Activated CD4-positive, alpha-beta T cell treated with anti-CD3 and anti-CD28 coated beads, Interleukin-2, amount 50 U/mL, for 48 hours (primary cell): Measurements from ENCODE around the gene RNF150.

Experiments
- DNase-seq, 2 experiments: peaks; one replicate each; pipeline ENCODE4 v3.0.0-alpha.2; 2020

RNF150 gene

DNA sequence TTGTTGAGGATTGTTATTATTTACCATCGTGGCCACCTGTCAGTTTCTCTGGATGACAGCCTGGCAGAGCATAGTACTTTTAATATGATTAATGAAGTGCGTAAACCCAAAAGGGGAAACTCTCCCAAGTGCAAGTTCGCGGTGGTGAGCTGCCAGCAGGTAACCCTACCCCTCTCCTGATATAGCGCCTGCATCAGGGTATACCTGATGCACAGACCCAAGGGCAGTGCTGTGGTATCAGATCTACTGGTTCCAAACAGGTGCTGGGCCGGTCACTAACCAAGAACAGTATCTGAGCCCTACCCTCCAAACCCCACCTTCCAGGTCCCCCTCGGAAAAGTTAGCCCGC is 1.6 kb downstream of the RNF150 start:
- DNase-seq, result no peak

DNA sequence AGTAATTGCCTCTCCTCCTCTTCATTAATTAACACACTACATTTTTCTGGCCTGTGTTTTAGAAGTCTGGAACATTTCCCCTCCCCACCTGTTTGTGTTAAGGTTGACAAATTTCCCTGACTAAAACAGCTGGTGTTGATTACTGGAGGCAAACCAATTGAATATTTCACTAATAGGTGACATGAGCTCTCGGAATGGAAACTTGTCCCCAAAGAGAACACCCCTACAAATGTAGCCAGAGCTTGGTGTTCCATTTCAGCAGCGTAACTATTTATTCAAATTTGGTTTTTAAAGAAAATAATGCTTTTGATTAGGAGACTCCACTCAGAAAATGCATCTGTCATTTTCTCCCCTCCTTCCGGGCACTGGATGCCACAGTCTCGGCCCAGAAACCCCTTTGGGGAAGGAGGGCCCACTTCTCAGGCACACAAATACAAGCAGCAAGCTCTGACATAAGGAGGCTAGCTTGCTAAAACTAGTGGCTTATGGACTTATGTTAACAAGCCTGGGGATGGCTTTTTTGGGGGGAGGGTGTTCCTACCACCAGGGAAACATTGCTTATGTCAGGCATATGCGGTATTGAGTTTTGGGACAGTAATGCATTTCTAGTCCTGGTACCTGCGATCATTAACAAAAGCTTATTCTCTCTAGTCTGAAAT is 2.2 kb downstream of the RNF150 start:
- DNase-seq, result no peak

DNA sequence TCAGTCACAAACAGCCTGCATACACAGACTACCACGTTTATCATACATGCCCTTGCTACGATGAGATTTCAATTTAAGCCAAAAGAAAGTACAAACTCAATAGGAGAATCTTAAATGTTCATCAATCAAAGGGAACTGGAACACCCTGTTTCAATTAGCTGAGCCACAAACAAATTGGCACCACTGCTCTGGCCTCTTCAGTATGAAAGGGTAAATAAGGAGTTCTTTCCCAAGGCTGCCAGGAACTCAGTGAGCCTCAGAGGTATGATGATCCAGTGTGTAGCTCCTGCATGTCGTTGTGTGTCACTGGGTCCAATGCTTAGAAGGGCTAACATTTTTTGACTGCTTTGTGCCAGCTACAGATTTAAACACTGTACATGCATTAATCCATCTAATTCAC is 5.4 kb downstream of the RNF150 start:
- no peak for DNase-seq

DNA sequence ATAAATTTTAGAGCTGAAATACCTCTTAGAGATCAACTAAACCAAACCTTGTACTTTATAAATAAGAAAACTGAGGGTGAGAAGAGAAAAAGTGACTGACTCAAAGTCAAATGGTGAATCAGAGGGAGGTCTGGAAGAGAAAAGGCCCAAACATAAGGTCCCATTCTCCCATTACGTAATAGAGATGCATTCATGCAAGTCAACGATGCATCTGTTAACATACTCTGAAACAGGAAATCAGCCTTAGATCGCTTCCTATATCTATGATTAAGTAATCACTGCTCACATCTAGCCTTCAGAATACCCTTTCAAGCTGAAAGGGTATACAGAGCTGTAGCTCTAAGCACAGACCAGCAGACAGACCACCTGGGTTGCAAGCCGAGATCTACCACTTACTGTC is 6.5 kb downstream of the RNF150 start:
- no peak for DNase-seq

DNA sequence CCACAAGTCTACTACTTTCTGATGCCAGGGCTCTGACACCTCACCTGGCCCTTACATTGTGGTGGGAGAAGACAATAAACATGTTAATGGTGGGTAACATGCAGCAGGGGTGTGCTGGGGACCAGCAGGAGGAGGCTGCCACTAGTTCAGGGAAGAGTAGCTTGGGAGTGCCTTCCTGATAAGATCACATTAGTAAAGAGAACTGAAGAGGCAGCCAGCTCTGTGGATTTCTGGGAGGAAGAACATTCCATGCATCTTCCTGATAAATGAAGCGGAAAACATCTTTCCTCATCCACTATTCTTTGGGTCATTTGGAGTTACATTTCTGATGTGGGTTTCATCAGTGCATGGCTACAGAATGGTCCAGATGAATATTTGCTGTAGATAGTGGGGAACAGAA is 9.0 kb downstream of the RNF150 start:
- no peak for DNase-seq

DNA sequence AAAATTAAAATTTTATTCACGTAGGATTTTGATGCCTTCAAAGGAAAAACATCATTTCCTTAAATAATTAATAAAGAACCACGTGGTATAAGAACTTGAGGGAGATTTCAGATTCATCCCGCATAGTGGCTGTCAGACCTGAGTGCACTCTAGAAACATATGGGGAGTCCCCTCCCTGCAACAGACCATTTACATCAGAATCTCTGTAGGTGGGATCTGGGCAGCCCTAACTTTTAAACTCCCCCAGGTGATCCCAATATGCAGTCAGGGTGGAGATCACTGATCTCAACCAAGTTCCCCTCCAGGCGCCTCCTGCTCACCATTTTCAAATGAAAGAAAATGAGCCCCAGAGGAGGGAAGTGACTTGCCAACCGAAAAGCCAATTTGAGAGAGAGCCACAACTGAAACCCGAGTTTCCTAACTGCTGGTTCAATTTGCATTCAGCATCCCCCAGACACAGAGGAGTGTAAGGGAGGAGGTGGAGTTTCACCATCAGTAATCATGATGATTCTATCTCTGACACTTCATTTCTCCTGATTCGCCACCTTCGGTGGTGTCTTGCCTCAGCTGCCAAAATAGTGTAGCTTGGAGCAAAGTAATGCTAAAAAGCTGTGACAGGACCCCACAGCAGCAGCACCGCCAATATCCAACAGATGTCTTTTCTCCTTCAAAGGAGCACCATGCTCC is 11.4 kb downstream of the RNF150 start:
- DNase-seq, result no peak

DNA sequence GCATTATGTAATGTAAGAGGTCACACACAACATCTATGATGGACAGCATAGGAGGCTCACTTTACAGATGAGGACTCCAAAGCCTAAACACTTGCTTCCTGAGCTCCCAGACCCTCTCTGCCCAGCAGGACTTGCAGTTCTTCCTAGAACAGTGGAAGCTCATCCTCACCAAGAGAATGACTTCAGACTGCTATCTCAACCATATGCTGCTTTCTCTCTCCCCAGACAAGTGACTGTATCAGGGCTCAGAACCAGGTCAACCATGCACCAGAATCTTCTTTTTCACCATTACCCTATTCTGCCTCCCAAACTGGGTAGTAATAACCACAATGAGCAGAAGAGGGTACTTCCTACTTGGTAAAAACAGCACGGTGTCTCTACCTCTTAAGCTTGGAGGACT is 12.2 kb downstream of the RNF150 start:
- no peak for DNase-seq

DNA sequence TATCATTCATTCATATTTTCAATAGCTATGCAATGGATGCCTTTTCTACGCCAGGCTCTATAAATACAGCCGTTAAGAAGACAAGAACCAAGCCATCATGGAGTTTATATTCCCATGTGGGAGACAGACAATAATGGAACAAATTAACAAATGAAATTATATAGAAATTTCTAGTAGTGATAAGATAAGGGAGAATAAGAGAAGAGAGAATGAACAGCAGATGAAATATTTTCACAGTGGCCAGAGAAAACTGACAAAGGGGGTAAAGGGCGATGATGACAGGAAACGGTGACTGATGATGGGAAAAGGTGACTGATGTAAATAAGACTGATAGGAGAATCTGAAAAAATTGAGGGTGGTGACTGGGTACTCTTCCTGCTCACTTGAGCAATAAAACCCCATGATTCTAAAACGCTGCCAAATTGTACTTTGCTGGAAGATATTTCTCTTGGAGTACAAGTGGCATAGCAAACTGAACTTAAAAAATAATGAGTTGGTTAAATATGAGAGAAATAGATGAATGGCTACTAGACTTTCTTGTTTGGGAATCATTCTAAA is 13.2 kb downstream of the RNF150 start:
- DNase-seq, result no peak

DNA sequence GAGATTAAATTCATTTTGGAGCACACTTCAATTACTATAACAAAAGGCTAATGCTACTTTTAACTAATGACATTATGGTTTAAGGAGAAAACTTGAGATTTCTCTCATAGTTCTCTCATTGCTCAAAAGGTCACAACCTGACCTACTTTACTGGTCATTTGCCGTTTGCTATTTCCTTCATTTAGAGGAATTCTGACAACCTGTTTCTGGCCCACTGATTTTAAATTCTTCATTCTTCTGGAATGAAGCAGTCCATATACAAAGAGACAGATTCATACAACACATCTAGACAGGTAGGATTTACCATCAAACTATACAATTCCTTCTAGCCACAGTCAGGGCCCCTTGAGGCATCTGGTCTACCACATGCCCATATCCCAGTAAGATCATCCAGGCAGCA is 14.2 kb downstream of the RNF150 start:
- DNase-seq, result no peak

DNA sequence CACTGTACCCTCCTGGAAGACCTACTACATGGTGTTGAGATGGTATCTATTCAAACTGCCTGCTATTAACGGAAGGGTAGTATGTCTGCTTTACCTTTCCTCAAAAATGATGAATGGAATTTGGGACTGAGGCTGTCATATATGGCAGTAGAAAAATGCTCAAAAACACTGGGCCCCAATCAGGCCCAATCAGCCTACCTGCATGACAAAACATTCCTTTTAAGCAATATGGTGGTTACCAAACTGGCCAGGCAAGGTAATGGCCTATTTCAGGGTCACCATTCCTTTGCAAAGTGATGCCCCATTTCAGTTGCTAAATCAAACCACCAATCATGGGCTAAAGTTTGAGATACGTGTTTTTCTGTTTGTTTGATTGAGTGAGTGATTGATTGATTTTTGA is 14.9 kb downstream of the RNF150 start:
- DNase-seq, result no peak

DNA sequence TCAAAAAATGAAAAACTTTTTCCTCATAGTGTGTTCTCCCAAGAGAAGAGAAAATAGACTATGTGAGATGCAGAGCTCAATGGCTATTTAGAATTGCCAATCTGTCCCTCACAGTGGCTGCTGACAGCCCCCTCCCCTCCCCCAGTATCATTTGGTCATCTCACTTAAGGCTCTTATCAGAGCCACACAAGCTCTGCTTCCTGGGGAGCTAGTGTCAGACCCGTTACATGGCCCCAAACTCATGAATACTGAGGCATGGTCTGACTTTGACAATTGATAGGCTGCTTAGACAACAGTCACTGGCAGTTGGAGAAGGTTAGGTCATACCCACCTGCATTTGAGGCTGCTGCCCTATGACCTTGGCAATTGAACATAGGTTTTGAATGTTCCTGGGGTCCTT is 15.3 kb downstream of the RNF150 start:
- DNase-seq, result no peak

DNA sequence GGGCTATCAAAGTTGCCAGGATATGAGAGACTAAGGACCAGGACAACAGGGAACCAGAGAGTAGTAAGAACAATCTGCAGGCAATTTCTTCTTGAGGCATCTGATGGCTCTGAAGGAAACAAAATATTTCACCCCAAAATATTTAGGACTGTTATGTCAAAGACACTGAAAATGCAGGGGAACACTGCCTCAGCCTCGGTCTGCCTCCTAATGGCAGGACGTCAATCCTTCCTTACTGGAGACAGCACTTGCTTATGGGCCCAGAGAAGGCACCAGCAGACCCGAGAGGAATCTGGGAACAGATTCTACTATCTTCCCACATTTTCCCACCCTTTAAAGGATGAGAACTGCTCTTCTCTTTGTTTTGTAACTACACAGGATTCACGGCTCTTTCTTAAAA is 23.3 kb downstream of the RNF150 start:
- DNase-seq, result no peak

DNA sequence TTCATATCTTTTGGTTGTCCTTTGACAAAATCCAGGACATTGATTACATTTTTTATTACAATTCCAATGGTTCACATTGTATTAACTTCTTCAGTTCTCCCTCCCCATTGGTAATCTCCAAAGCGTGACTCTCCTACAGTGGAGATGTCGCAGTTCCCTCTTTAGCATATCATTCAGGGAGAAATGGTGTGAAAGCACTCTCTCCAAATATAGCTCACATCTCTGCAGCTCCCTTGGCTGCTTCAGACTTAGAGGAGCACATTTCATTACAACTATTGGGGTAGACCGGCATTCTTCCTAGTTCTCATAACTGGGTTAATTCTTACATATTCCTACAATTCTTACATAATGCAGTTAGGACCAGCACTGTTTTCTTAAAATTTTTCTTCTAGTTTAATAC is 25.3 kb downstream of the RNF150 start:
- DNase-seq, result no peak

DNA sequence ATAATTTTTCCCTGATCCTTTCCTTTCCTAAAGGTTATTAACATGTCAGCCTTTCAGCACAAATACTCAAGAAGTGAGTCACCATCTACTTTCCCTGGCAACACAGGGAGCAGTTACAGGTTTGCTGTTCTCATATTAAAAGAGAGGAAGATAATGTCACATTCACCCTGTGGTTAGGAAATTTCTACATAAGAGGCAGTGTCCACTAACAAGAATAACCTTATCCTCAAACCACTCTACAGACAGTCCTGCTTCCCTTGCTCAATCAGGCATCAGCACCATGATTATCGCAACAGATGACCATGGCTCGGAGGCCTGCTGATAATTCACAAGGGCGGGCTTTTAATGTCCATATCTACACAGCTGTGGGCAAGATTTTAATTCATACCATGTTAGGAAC is 30.9 kb downstream of the RNF150 start:
- no peak for DNase-seq

DNA sequence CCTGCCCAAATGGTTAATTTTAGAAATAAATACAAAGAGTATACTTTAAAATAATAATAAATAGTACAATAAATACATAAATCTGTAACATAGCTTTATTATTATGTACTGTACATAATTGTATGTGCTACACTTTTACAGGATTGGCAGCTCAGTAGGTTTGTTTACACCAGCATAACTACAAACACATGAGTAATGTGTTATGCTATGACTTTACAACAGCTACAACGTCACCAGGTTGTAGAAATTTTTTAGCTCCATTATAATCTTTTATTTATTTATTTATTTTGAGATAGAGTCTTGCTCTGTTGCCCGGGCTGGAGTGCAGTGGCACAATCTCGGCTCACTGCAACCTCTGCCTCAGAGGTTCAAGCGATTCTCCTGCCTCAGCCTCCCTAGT is 31.8 kb downstream of the RNF150 start:
- DNase-seq, result no peak

DNA sequence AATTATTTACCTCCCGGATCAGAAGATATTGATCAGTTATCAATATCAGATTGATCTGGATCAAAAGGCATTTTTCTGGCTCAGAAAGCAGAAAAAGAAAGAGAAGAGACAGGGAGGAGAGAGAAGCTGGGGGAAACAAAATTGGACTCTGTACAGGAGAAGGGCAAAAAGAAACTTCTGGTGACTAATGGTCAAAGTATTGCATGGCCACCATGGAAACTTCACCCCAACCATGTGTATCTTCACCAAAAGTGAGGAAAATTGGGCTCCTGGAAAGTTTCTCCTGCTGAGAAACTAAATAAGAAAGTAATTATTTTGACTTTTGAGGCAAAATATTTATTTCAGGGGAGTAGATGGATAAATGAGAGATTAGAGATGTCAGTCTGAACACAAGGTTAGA is 33.9 kb downstream of the RNF150 start:
- DNase-seq, result no peak

DNA sequence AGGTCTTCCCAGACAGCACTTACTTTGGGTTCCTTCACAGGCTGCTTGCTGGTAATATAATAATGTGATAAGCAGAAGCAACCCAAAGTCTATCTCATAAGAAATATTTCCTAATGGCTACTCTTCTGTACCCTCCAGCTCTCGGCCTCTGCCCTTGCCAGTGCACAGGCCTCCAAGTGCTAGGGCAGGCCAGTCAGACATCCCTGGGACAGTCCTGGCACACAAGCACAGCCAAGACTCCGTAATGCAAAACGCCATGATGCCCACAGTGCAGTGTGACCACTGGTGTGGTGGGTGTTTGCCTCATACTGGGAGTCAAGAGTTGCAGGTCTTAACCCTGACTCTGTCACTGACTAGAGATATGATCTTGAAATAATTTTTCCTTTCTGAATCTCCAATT is 35.1 kb downstream of the RNF150 start:
- no peak for DNase-seq

DNA sequence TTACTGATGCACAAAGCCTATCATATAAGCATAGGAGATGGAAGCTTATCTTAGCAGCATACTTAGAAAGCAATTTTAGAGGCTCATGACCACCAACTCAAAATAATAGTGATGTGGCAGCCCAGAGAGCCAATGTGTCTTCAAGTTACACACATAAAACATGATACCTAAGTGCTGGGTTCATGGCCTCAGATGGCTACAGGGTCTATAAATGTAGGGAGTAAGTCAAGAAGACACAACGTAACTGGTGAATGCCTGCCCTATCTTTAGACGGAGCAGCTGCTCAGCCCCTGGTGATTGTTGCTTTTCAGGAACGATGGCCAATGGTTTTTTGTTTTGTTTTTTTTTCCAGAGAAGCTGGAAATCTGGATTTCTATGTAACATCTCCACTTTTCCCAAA is 42.8 kb downstream of the RNF150 start:
- no peak for DNase-seq

DNA sequence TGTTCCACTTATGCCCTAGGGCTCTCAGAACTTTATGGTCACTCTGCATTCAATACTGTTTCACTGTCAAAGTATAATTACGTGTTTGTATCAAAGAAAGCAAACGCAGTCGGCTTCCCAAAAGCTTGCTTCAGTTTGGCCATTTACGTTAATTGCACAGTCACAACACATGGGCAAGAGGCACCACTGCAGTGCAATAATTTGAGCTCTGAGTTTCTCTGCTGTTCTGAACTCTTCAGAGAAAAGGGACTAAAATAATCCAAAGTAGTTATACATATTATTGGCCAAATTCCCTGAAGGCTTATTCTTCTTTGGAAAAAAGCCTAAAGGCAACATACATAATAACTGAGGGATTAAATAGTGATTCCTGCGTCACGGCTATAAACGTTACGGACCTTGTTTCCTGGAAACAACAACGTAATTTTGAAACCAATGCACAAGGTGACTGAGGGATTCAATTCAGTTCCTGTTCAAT is 51.3 kb downstream of the RNF150 start:
- no peak for DNase-seq

DNA sequence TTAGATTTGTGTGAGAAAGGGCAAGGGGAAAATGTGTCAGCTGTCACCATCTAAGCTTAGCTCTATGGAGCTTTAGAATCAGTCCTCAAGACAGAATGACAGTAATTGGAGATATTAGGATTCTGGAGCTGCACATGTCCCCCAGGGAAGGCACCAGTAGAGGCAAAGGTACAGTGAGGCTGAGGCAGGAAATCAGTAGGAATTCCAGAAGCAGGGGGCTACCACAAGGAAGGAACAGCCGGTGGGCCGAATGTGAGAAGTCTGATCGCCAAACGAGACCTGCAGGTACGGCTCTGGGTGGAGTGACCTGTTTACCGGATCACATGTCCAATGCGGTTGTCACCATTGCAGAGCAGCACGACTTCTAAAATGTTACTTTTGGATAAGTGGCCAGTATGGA is 52.6 kb downstream of the RNF150 start:
- no peak for DNase-seq

DNA sequence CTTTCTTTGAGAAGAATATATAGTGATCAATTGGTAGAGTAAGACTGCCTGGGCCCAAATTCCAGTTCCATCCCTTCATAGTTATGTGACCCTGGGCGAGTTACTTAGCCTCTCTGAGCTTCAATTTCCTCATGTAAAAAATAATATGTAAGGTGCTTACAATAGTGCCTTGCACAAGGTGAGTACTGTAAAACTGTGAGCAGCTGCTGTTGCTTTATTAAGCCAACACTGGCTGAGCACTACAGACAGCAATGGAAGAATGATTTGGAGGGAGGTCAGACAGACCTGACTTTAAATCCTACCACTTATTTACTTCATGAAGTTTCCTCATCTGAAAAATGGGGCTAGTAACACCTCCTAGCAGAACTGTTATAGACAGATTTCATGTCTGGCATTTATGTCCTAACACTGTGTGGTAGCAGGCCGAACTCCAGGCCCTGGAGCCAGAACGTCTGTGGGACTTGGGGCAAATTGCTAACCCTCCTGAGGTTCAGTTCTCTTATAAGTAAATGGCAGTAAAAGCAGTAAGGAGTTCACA is 53.8 kb downstream of the RNF150 start:
- DNase-seq, result no peak

DNA sequence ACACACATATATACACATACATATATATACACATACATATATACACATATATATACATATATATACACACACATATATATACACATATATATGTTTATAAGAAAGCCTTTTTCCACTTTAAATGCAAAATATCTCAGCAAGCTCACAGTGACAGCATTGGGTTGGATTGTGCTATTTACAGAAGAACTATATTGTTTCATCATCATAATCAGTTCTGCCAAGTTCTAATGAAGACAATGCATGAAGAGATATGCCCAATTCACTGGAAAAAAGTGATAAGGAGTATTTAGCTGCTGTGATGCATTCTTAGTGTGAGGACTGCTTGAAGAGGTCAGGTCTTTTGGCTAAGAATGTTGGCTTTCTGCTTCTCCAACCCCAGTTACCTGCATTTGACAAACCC is 54.4 kb downstream of the RNF150 start:
- DNase-seq, result no peak

DNA sequence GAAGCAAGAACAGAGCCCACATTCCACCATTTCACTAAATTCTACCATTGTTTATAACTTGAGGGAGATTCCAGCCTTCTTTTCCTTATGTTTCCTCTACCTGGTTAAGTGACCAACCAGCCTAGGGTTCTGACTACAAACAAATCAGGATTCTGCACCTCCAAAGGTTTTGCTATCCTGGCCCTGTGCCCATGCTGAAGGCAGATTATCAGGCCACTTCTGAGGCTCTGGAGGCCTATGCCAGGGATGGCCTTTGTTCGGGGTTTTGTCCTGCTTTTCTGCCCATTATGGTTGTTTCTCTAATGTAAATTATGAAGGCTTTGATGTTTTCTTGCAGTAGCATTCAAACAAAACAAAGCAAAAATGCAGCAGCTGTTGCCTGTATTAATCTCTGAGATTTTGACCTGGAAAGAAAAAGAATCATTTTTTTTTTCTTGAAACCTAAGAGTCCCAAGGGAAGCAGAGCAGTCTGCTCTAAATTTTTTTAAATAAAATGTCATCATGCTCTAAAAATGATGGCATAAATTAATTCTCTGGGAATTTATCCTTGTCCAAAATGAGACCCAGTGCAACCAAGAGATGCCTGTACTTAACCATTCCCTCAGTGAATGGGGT is 55.6 kb downstream of the RNF150 start:
- no peak for DNase-seq

DNA sequence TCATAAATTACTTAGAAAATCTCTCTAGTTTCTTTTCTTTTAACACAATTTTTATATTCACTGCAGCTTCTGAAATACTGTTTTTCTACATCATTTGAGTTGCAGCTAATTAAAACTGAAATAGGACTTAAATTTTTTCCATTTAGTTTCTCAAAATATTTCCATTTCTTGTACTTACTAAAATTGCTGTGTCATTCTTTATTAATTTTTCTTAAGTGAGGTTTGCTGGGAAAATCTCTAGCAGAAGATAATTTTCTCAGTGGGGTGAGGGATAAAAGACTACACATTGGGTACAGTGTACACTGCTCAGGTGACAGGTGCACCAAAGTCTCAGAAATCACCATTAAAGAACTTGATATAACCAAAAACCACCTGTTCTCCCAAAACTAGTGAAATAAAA is 57.7 kb downstream of the RNF150 start:
- no peak for DNase-seq
